GM19397 (cell line): ENCODE results near the gene HCFC1.

ENCODE experiments used
- ATAC-seq: cut with Tn5 transposase; IDR thresholded peaks from one replicate; pipeline ENCODE4 v1.9.1; 2021; ENCODE audit warnings: mild to moderate bottlenecking, moderate library complexity; ENCODE audit not compliant: unreplicated experiment

Gene HCFC1

DNA sequence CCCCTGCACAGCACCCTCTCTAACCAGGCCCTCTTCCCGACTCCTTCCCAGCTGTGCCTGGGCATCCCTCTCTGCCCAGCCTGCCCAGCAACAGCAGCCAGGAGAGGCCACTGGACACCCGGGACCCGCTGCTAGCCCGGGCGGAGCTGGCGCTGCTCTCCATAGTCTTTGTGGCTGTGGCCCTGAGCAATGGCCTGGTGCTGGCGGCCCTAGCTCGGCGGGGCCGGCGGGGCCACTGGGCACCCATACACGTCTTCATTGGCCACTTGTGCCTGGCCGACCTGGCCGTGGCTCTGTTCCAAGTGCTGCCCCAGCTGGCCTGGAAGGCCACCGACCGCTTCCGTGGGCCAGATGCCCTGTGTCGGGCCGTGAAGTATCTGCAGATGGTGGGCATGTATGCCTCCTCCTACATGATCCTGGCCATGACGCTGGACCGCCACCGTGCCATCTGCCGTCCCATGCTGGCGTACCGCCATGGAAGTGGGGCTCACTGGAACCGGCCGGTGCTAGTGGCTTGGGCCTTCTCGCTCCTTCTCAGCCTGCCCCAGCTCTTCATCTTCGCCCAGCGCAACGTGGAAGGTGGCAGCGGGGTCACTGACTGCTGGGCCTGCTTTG is 66.0 kb downstream of the HCFC1 start:
- ATAC-seq, result no peak

- ATAC-seq, result no peak
Observed at GRCh38 chrX:153903991-153904957, 67.3 kb downstream of the HCFC1 start, which contains the start of gene AVPR2. AVPR2 (plus strand) TSS chrX:153904673; CDS start chrX:153905146, 473 bp downstream.

GRCh38 chrX:153903238-153903980 is 68.2 kb downstream of the HCFC1 start:
- ATAC-seq, result no peak

DNA sequence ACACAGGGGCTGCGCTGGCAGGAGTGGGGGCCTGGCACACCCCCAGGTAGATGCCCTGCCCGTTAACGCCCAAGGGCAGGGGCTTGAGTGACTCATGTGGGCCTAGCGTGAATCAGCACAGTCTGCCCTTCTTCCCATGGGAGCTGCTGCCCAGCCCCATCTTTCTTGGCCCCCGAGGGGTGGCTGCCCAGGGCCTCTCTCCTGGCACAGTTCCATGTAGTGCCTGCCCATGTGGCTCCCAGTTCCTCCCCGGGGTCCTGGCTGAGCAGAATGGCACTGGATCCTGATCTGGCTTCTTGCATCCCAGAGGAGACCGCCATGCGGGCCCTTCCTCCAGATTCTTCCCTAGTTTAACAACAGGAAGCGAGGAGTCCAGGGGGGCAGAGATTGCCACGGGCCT is 69.2 kb downstream of the HCFC1 start:
- ATAC-seq, result no peak

DNA sequence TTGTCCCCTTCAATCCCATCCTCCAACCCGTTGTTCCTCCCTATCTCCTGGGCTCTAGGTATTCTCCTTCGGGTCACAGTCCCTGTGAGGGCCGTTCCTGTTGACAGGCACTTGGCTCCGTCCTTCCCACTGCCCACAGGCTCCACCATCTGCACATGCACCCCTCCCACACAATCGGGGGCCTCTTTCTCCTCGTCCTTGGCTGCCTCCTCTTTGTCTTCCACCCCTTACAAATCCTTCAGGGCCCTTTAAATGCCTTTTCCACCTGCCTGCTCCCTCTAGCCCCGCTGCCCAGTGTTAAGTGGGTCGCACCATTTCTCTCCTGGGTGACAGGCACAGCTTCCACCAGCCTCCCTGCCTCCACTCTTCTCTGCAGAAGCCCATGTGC is 69.9 kb downstream of the HCFC1 start:
- ATAC-seq, result no peak

GRCh38 chrX:153900831-153901752 is 70.5 kb downstream of the HCFC1 start:
- ATAC-seq, result no peak

DNA sequence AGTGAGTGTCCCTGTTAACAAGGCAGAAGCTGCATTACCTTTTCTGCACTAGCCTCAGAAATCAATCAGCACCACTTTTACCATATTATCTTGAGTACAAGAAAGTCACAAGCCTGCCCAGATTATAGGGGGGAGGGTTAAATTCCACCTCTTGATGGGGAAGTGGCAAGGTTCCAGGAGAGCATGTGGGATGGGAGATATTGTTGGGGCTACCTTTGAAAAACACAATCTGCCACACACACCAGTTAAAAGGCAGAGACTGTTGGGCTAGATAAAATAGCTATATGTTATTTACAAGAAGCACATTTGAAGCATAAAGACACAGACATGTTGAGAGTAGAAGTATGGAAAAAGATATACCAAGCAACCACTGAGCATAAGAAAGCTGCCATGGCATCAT is 73.7 kb downstream of the HCFC1 start:
- ATAC-seq, result no peak
